Neutrophil (primary cell): ENCODE data around the gene IL2RA.

Experiments used
- H3K27ac ChIP-seq: fragments of 200-600 bp; sonication (generic); 2 replicates; pipeline ENCODE4 v1.5.1; 2016; ENCODE audit warnings: mild to moderate bottlenecking, moderate library complexity
- H3K27me3 ChIP-seq: fragments of 200-600 bp; sonication (generic); 2 replicates; pipeline ENCODE4 v1.6.0; 2016; ENCODE audit warnings: mild to moderate bottlenecking
- H3K36me3 ChIP-seq: fragments of 200-600 bp; sonication (generic); 2 replicates; pipeline ENCODE4 v1.5.1; 2017
- H3K4me1 ChIP-seq, 2 experiments: fragments of 200-600 bp in 1 of 2; sonication (generic) in 1 of 2; 1 replicate in 1 of 2; 2 replicates in 1 of 2; pipeline versions ENCODE4 v1.5.1 to v1.6.1; 2013 to 2016; ENCODE audit warnings: low read depth in 1 of 2, low read length in 1 of 2, mild to moderate bottlenecking in 1 of 2, moderate library complexity in 1 of 2; ENCODE audit not compliant: control insufficient read depth in 1 of 2, insufficient read depth in 1 of 2
- H3K4me3 ChIP-seq, 2 experiments: fragments of 200-600 bp in 1 of 2; sonication (generic) in 1 of 2; 1 replicate in 1 of 2; 2 replicates in 1 of 2; pipeline ENCODE4 v1.5.1; 2013 to 2016; ENCODE audit warnings: low read depth in 1 of 2, low read length in 1 of 2, mild to moderate bottlenecking in 1 of 2, moderate library complexity in 1 of 2
- H3K9me3 ChIP-seq: fragments of 200-600 bp; sonication (generic); 2 replicates; pipeline ENCODE4 v1.5.1; 2016
- TF ChIP-seq, protein P1 (sequence below): fragments of 200-600 bp; sonication (generic); IDR thresholded peaks from 2 replicates; pipeline ENCODE4 v1.5.1; 2016; ENCODE audit warnings: antibody characterized with exemption

The IL2RA gene

DNA sequence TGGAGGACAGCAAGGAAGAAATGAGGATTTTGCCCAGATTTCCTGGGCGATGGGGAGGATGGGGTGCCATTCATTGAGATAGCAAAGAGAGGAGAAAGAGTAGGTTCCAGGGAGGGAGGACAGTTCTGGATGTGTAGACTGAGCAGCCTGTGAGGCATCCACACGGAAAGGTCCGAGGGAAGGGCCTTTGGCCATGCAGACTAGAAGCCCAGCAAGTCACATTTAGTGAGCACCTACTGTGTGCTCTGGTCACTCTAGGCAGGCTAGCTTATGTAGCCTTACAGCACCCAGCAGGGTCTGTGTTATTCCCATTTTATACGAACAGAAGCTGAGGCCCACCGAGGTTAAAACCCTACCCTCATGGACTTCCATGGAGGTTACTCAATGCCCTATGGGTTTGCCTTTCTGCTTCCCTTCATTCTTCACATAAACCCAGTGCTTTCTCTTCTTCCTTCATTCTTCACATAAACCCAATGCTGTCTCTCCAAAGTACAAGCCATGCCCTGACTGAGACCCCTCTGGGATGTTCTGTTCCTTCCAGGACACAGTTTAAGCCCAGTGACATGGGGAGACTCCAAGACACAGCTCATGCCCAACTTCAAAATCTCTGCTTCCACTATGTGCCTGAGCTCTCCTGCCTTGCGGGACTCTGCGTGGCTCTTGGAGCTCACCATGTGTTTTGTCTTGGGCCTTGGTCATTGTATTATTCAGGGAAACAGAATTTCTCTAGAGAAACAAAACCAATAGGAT is 13.7 kb downstream of the IL2RA start:
- Histone ChIP-seq H3K4me1 (peaks cover 6 to 27% of the 10 kb centered on the region in 2 experiments), H3K36me3 (no peaks in the 10 kb centered on the region), H3K9me3 (no peaks in the 10 kb centered on the region), H3K27me3 (peaks cover 56% of the 10 kb centered on the region), H3K27ac (no peak overlapping the region), H3K4me3 (no peak overlapping the region)
- TF ChIP-seq, protein P1, sequence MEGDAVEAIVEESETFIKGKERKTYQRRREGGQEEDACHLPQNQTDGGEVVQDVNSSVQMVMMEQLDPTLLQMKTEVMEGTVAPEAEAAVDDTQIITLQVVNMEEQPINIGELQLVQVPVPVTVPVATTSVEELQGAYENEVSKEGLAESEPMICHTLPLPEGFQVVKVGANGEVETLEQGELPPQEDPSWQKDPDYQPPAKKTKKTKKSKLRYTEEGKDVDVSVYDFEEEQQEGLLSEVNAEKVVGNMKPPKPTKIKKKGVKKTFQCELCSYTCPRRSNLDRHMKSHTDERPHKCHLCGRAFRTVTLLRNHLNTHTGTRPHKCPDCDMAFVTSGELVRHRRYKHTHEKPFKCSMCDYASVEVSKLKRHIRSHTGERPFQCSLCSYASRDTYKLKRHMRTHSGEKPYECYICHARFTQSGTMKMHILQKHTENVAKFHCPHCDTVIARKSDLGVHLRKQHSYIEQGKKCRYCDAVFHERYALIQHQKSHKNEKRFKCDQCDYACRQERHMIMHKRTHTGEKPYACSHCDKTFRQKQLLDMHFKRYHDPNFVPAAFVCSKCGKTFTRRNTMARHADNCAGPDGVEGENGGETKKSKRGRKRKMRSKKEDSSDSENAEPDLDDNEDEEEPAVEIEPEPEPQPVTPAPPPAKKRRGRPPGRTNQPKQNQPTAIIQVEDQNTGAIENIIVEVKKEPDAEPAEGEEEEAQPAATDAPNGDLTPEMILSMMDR: no peak

DNA sequence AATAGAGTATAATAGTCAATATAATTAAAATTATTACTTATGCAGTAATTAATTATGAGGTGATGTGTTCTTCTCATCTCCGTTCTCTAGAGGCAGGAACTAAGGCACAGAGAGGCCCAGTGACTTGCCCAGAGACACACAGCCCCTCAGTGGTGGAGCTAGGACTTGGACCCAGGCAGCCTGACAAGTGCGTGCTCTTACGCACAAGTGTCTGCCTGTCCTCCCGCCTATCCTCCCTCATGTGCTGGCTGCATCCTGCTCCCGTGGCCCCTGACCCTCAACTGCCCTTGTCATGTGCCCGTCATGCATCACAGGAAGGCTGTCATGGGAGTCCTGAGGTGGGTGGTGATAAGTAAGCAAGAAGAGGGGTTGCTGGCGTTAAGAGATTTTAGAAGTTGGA is 14.3 kb downstream of the IL2RA start:
- no peak overlapping the region for H3K4me3 ChIP-seq
- H3K9me3 ChIP-seq: no peaks in the 10 kb centered on the region
- no peak overlapping the region for H3K27ac ChIP-seq
- H3K27me3 ChIP-seq: peaks cover 56% of the 10 kb centered on the region
- H3K4me1 ChIP-seq: peaks cover 6 to 21% of the 10 kb centered on the region in 2 experiments
- TF ChIP-seq, protein P1: no peak
- no peaks in the 10 kb centered on the region for H3K36me3 ChIP-seq

DNA sequence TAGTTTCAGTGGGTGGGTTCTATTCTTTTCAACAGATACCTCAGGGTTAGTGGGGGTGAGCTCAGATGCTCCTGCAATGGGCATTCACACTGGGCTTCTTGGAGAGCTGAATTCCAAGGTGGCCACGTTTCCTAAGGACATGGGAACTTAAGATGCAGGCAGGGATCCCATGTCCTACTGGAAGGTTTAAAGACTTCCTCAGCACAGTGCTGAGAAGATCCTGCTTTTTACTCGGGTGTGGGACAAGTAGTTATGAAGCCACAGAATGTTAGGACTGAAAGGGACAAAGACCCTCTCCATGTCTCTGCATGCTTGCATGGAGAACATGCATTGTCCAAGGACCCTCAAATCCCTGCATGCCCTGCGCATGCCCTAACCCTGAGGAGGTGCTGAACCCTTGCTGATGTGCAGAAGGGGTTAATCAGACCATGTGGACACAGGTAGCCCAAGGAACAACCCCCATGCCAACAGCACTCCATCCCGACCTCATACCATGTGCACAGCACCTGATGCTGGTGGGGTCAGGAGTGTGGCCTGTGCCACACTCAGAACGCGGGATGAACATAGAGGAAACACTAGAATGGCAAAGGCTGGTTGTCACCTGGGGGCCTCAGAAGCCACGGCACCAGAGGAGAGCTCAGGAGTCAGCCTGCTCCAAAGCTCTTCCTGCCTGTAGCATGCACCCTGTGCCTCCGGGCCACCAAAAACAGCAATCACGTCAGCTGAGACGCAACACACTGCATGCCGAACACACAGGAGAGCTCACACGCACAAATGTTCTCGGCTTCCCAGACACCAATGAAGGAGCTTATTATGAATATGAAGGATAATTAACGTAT is 15.2 kb downstream of the IL2RA start:
- Histone ChIP-seq H3K4me3 (no peak overlapping the region), H3K27ac (no peak overlapping the region), H3K4me1 (peaks cover 6 to 12% of the 10 kb centered on the region in 2 experiments), H3K27me3 (peaks cover 50% of the 10 kb centered on the region), H3K9me3 (no peaks in the 10 kb centered on the region), H3K36me3 (no peaks in the 10 kb centered on the region)
- TF ChIP-seq, protein P1: no peak

DNA sequence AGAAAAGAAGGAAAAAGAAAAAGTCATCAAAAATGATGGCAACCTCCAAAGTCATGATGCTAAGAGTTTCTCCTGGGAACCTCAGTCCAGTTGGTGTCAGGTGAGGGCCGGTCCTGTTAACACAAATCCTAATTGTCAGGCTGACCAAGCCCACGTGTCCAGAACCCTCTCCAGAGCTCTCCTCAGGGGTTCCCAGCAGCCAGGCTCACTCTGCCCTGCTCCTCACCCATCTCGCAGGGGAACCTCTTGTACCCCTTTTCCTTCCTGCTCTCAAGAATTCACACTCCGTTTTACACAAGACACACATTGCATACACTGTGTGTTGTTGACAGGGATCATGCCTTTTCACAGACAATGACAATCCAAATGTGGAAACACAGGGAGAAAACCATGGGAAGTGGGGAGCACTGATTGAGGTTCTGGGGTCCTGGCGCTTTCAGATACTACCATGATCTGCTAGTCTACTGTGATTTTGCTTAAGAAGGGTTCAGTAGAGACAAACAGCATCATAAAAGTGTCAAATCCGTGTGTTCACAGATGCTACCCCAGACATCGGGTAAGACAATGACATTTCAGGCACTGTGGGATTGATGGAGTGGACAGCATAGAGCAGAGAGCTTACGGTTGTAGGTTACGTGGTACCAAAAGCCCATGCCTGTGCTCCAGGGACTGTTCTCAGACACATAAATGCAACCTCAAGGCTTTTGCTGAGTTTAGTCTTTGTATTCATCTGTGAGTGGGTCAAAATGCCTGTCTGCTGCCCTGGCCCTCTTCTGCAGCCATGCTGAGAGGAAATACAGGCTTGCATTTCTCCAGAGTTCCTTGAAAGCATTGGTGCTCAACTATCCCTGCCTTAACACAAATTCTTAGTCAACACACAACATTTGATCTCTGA is 16.0 kb downstream of the IL2RA start:
- H3K4me1 ChIP-seq: peaks cover 4 to 5% of the 10 kb centered on the region in 2 experiments

More for the DNA sequence above, 16.0 kb downstream of the IL2RA start:
- no peak overlapping the region for H3K4me3 ChIP-seq
- no peak overlapping the region for H3K27ac ChIP-seq
- H3K27me3 ChIP-seq: peaks cover 47% of the 10 kb centered on the region
- TF ChIP-seq, protein P1: no peak
- no peaks in the 10 kb centered on the region for H3K36me3 ChIP-seq
- H3K9me3 ChIP-seq: no peaks in the 10 kb centered on the region
